ENCODE measurements around the gene GLOD4.

Gene GLOD4

GRCh38 chr17:746783-747629 lies 35.1 kb downstream of the GLOD4 start:
- DNase-seq (ENCODE audit: low read depth) = no peak
- TF ChIP-seq CTCF (IDR thresholded peaks at IDR 0.05; ENCODE audit: insufficient read depth, low read depth, low read length, missing control alignments) = no peak
- H3K4me3 ChIP-seq (ENCODE audit: low read depth, low read length) = no peak overlapping the region

GRCh38 chr17:746181-746580 lies 35.9 kb downstream of the GLOD4 start:
- DNase-seq (ENCODE audit: low read depth) = no peak
- no peak for TF ChIP-seq CTCF (IDR thresholded peaks at IDR 0.05; ENCODE audit: insufficient read depth, low read depth, low read length, missing control alignments)
- H3K4me3 ChIP-seq (ENCODE audit: low read depth, low read length) = no peak overlapping the region

GRCh38 chr17:745406-745805 lies 36.7 kb downstream of the GLOD4 start:
- TF ChIP-seq CTCF (IDR thresholded peaks at IDR 0.05; ENCODE audit: insufficient read depth, low read depth, low read length, missing control alignments) = no peak
- no peak for DNase-seq (ENCODE audit: low read depth)
- H3K4me3 ChIP-seq (ENCODE audit: low read depth, low read length) = no peak overlapping the region

- no peak for DNase-seq (ENCODE audit: low read depth)
- TF ChIP-seq CTCF (IDR thresholded peaks at IDR 0.05; ENCODE audit: insufficient read depth, low read depth, low read length, missing control alignments) = no peak
- H3K4me3 ChIP-seq (ENCODE audit: low read depth, low read length) = no peak overlapping the region
These were observed 37.1 kb downstream of the GLOD4 start for GRCh38 chr17:744937-745336.

- no peak for DNase-seq (ENCODE audit: low read depth)
- no peak for TF ChIP-seq CTCF (IDR thresholded peaks at IDR 0.05; ENCODE audit: insufficient read depth, low read depth, low read length, missing control alignments)
- H3K4me3 ChIP-seq (ENCODE audit: low read depth, low read length) = no peak overlapping the region
These were observed 38.9 kb downstream of the GLOD4 start for GRCh38 chr17:743139-743538.

- H3K4me3 ChIP-seq (ENCODE audit: low read depth, low read length) = no peak overlapping the region
- no peak for TF ChIP-seq CTCF (IDR thresholded peaks at IDR 0.05; ENCODE audit: insufficient read depth, low read depth, low read length, missing control alignments)
- no peak for DNase-seq (ENCODE audit: low read depth)
These were observed 39.8 kb downstream of the GLOD4 start for GRCh38 chr17:742147-742793.

Measured in GM12865 (cell line).